Kidney (tissue), 14 donors: ENCODE data around the gene TMEM131L. TPM values are rescaled to one million over a fixed set of nuclear protein-coding genes. Genes with fewer than 3 reads are reported as not detected.

Experiments used
- DNase-seq, 5 donors: peaks; one replicate each; pipeline ENCODE4 v3.0.0-alpha.2; 2013 to 2020
- FAIRE-seq: peaks from 2 replicates; lab custom pipeline; 2012; peaks lifted over from hg19 to GRCh38; lab: Jason Lieb, UNC
- H3K27ac ChIP-seq, 2 donors: one replicate each; pipeline ENCODE4 v1.7.0; 2013; ENCODE audit warnings: low read depth in 2 of 2, low read length in 2 of 2, inconsistent platforms in 1 of 2
- H3K27me3 ChIP-seq: one replicate; pipeline ENCODE4 v1.7.1; 2013; ENCODE audit warnings: low read length, inconsistent platforms; ENCODE audit not compliant: control insufficient read depth, insufficient read depth
- H3K36me3 ChIP-seq, 3 donors: one replicate each; pipeline versions ENCODE4 v1.7.0 to v1.7.1; 2013; ENCODE audit warnings: low read length in 3 of 3, control low read depth in 1 of 3, inconsistent platforms in 1 of 3; ENCODE audit not compliant: insufficient read depth in 3 of 3, control insufficient read depth in 2 of 3
- H3K4me1 ChIP-seq, 3 donors: one replicate each; pipeline versions ENCODE4 v1.7.0 to v1.7.1; 2013; ENCODE audit warnings: low read length in 3 of 3, inconsistent platforms in 1 of 3, low read depth in 1 of 3; ENCODE audit not compliant: control insufficient read depth in 2 of 3, insufficient read depth in 2 of 3
- H3K4me3 ChIP-seq, 3 donors: one replicate each; pipeline versions ENCODE4 v1.7.0 to v1.8.1; 2013; ENCODE audit warnings: low read length in 3 of 3, control low read depth in 1 of 3, inconsistent platforms in 1 of 3
- H3K9ac ChIP-seq, 3 donors: one replicate each; pipeline versions ENCODE4 v1.7.0 to v1.7.1; 2013; ENCODE audit warnings: low read length in 3 of 3, control low read depth in 1 of 3, inconsistent platforms in 1 of 3
- H3K9me3 ChIP-seq, 3 donors: one replicate each; pipeline versions ENCODE4 v1.7.0 to v1.7.1; 2013; ENCODE audit warnings: low read length in 3 of 3, control low read depth in 1 of 3, inconsistent platforms in 1 of 3; ENCODE audit not compliant: control insufficient read depth in 2 of 3, insufficient read depth in 1 of 3
- intact Hi-C: fragments of 100-400 bp; cut with DNase I; formaldehyde crosslinking; loops from one replicate; pipeline ENCODE4 v1.11.1; 2022
- polyA plus RNA-seq: library from polyadenylated mRNA; stranded (reverse); fragments of 350-450 nt; fragmentation: Illumina TruSeq; extraction: RNeasy Lipid Tissue Mini Kit (QIAGEN cat#74804); gene quantifications from one replicate; pipeline ENCODE4 v1.2.3, GENCODE V29; 2014; ENCODE audit warnings: low read depth, low replicate concordance; ENCODE audit not compliant: insufficient read depth
- total RNA-seq: library from RNA; stranded (reverse); fragmentation: NEBNext Ultra II Directional; extraction: Animal tissue kit (Norgen Biotek cat#: 25700); gene quantifications from one replicate; pipeline ENCODE4 v1.2.1, GENCODE V29; 2021
- TF ChIP-seq, protein P1 (sequence below): IDR thresholded peaks from 3 replicates; pipeline ENCODE4 v1.5.1; 2012; ENCODE audit warnings: mild to moderate bottlenecking, moderate library complexity, borderline replicate concordance; ENCODE audit not compliant: insufficient read depth; ENCODE audit errors: extremely low read depth
- donor health status: control.
- donor health status: control.
- donor health status: control.
- donor health status: control.
- donor health status: control.
- donor health status: DM: yes; HTN: yes; CAD: no.
- donor health status: Normal renal cell carcinoma (clear cell type).

Gene TMEM131L
- total and polyA plus RNA-seq, 2 donors from 2014 or later, result 3.0 to 17.0 TPM

DNA sequence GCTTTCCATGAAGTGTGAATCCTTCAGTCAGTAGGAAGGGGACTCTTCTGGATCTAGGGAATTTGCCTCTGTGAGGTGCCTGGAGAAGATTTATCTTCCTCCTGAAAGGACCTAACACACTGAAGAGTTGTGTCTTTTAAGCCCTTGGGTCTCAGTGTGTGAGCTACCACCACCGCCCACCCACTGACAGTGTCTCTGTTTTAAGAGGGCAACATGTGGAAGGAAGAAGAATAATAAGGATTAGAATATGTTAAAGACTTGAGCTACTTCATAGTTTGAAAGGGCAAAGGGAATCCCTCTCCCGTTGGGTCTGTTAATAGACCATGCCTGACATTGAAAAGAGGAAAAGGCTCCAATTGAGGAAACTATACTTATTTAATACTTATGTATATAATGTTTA, 153.7 kb downstream of the TMEM131L start:
- Histone ChIP-seq H3K4me1 (no peaks in the 10 kb centered on the region), H3K36me3 (peaks cover 4 to 9% (median 6%) of the 10 kb centered on the region in 3 donors), H3K9ac (no peak overlapping the region), H3K27ac (no peak overlapping the region), H3K27me3 (no peaks in the 10 kb centered on the region), H3K9me3 (no peaks in the 10 kb centered on the region), H3K4me3 (no peak overlapping the region)
- TF ChIP-seq, protein P1, sequence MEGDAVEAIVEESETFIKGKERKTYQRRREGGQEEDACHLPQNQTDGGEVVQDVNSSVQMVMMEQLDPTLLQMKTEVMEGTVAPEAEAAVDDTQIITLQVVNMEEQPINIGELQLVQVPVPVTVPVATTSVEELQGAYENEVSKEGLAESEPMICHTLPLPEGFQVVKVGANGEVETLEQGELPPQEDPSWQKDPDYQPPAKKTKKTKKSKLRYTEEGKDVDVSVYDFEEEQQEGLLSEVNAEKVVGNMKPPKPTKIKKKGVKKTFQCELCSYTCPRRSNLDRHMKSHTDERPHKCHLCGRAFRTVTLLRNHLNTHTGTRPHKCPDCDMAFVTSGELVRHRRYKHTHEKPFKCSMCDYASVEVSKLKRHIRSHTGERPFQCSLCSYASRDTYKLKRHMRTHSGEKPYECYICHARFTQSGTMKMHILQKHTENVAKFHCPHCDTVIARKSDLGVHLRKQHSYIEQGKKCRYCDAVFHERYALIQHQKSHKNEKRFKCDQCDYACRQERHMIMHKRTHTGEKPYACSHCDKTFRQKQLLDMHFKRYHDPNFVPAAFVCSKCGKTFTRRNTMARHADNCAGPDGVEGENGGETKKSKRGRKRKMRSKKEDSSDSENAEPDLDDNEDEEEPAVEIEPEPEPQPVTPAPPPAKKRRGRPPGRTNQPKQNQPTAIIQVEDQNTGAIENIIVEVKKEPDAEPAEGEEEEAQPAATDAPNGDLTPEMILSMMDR, result no peak
- intact Hi-C loops, result no loop called here
- no peak for DNase-seq
- no peak for FAIRE-seq

DNA sequence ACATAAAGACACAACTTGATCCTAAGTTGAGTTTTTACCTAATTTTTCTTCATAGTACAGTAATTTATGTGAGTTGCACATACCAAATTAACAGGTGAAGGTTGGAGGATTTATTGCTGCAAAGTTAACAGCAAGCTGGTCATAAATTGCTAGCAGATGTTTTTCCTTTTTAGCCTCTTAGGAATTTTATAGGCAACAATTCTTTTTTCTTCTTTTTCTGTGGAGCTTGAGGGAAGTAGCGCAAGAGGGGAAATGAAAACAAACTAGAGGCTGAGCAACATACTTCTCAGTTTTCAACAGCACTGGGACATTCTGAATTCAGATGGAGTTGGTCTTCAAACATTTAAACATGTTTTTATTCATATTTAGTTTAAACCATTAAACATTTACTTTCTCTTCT, 154.2 kb downstream of the TMEM131L start:
- Histone ChIP-seq H3K27me3 (no peaks in the 10 kb centered on the region), H3K36me3 (peaks cover 4 to 9% (median 6%) of the 10 kb centered on the region in 3 donors), H3K4me3 (no peak overlapping the region), H3K9ac (no peak overlapping the region), H3K9me3 (no peaks in the 10 kb centered on the region), H3K4me1 (no peaks in the 10 kb centered on the region), H3K27ac (no peak overlapping the region)
- FAIRE-seq (no peak), DNase-seq (peak in 2 of 5 donors; percentile 35 to 67)
- TF ChIP-seq, protein P1, result no peak
- intact Hi-C loops, result no loop called here

DNA sequence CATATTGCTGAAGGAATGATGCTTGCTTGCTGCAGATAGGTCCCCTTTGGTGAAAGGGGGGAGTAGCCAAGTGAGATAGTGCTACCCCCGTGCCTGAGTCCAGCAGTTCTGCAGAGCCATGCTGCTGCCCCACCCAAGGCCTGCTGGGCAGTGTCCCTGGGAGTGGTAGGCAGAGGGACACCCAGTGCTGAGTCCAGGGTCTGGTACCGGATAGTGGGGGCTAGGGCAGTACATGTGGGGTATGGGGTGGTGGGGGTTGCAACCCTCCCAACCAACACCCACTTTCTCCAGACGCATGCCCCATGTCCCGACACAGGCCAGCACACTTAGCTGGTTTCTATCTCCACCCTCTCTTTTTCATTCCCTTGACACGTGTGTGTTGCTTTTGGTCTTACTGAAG, 155.9 kb downstream of the TMEM131L start:
- TF ChIP-seq, protein P1, result no peak

DNA sequence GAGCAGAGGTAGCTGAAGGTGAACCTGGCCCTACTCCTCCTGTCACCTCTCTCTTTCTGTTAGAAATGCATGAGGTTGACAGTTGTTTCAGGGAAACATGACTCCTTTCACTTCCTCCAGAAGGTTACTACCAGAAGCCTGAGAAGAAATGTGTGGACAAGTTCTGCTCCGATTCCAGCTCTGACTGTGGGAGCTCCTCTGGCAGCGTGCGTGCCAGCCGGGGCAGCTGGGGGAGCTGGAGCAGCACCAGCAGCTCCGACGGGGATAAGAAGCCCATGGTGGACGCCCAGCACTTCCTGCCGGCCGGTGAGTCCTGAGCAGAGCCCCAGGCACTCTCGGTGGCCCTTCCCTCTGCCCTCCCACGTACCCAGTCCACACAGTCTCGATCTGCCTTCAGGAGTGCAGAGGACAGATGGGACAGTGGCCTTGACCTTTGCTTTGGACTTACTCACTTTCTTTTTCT, 156.6 kb downstream of the TMEM131L start:
- no peak for FAIRE-seq
- H3K36me3 ChIP-seq, result peaks cover 6 to 19% (median 14%) of the 10 kb centered on the region in 3 donors

More for the DNA sequence above, 155.9 kb downstream of the TMEM131L start:
- FAIRE-seq (no peak), DNase-seq (no peak)
- Histone ChIP-seq H3K9ac (no peak overlapping the region), H3K36me3 (peaks cover 6 to 14% (median 13%) of the 10 kb centered on the region in 3 donors), H3K27ac (no peak overlapping the region), H3K27me3 (no peaks in the 10 kb centered on the region), H3K9me3 (no peaks in the 10 kb centered on the region), H3K4me1 (no peaks in the 10 kb centered on the region), H3K4me3 (no peak overlapping the region)
- intact Hi-C loops, result no loop called here

More for the DNA sequence above, 156.6 kb downstream of the TMEM131L start:
- no peaks in the 10 kb centered on the region for H3K9me3 ChIP-seq
- no peak overlapping the region for H3K27ac ChIP-seq
- intact Hi-C loops, result no loop called here
- H3K27me3 ChIP-seq, result no peaks in the 10 kb centered on the region
- no peaks in the 10 kb centered on the region for H3K4me1 ChIP-seq
- TF ChIP-seq, protein P1, result no peak
- H3K4me3 ChIP-seq, result no peak overlapping the region
- DNase-seq, result peak in 1 of 5 donors; percentile 15
- no peak overlapping the region for H3K9ac ChIP-seq
